K562 (cell line): ENCODE results near the gene ARHGAP24. TPM values are rescaled to one million over a fixed set of nuclear protein-coding genes. Genes with fewer than 3 reads are reported as not detected.

Experiments
- ATAC-seq: fragments of 200-7000 bp; cut with Tn5 transposase; 3 replicates; pipeline ENCODE4 v1.9.1; 2020; ENCODE audit warnings: moderate library complexity
- BruUV-seq: library from RNA; stranded (reverse); fragments of 400-500 nt; replicated peaks from 2 replicates; lab custom pipeline; 2021; lab: Mats Ljungman, UMichigan
- CTCF ChIA-PET: fragments of 300-600 bp; formaldehyde crosslinking; extraction: SDS; loops from one replicate; lab custom pipeline; 2021; ENCODE audit warnings: low intra/inter-chr PET ratio; lab: Yijun Ruan, JAX
- POLR2A ChIA-PET: fragments of 300-600, 350-650 bp; sonication (Branson Sonifier 250); formaldehyde crosslinking; extraction: SDS; loops from one replicate; lab custom pipeline; 2021; ENCODE audit warnings: antibody characterized with exemption, inconsistent platforms; lab: Yijun Ruan, JAX
- DNase-seq, 4 experiments: peaks; one replicate each; pipeline versions ENCODE4 v3.0.0 to v3.0.0-alpha.2; 2011 to 2018; ENCODE audit warnings: low spot score in 3 of 4, mixed read lengths in 3 of 4; ENCODE audit errors: extremely low read depth in 1 of 4
- FAIRE-seq: peaks from 2 replicates; lab custom pipeline; 2011; peaks lifted over from hg19 to GRCh38; lab: Jason Lieb, UNC
- H2AFZ ChIP-seq: 2 replicates; pipeline ENCODE4 v1.6.0; 2011; ENCODE audit warnings: low read depth, low read length, control low read depth, inconsistent platforms
- H3K27ac ChIP-seq: fragments of 200-600 bp; 3 replicates; pipeline ENCODE4 v1.8.0; 2011; ENCODE audit warnings: low read depth, mild to moderate bottlenecking, control low read depth, inconsistent platforms, low read length, moderate library complexity, mixed read lengths; ENCODE audit errors: extremely low read depth
- H3K27me3 ChIP-seq, 2 experiments: fragments of 300-600 bp in 1 of 2; 2 replicates in 1 of 2; 3 replicates in 1 of 2; pipeline versions ENCODE4 v1.6.0 to v1.8.0; 2011; ENCODE audit warnings: inconsistent platforms in 2 of 2, low read length in 2 of 2, mild to moderate bottlenecking in 1 of 2, mixed read lengths in 1 of 2, moderate library complexity in 1 of 2; ENCODE audit not compliant: control insufficient read depth in 2 of 2, insufficient read depth in 2 of 2
- H3K36me3 ChIP-seq: fragments of 300-600 bp; 3 replicates; pipeline ENCODE4 v1.8.0; 2011; ENCODE audit warnings: mild to moderate bottlenecking, low read length, inconsistent platforms; ENCODE audit not compliant: control insufficient read depth, insufficient read depth
- H3K4me1 ChIP-seq, 2 experiments: fragments of 200-600 bp in 1 of 2; replicated peaks in 1 of 2; 2 replicates in 1 of 2; 3 replicates in 1 of 2; pipeline versions ENCODE4 v1.5.1 to v1.8.0; 2011; ENCODE audit warnings: inconsistent platforms in 2 of 2, low read length in 2 of 2, mild to moderate bottlenecking in 1 of 2, mixed read lengths in 1 of 2, moderate library complexity in 1 of 2; ENCODE audit not compliant: control insufficient read depth in 2 of 2, insufficient read depth in 2 of 2
- H3K4me2 ChIP-seq: 2 replicates; pipeline ENCODE4 v1.6.1; 2011; ENCODE audit warnings: low read length, control low read depth, inconsistent platforms, mixed read lengths; ENCODE audit not compliant: insufficient read depth
- H3K4me3 ChIP-seq: fragments of 200-600 bp; sonication (generic), shearing (Covaris generic); 2 replicates; pipeline ENCODE4 v1.5.1; 2016; ENCODE audit warnings: control low read depth, inconsistent platforms
- H3K79me2 ChIP-seq: fragments of 200-600 bp; 3 replicates; pipeline ENCODE4 v1.8.0; 2011; ENCODE audit warnings: low read length, inconsistent platforms; ENCODE audit not compliant: control insufficient read depth, insufficient read depth
- H3K9ac ChIP-seq, 2 experiments: 2 replicates each; pipeline versions ENCODE4 v1.6.0 to v1.6.1; 2011; ENCODE audit warnings: low read depth in 2 of 2, low read length in 2 of 2, control low read depth in 1 of 2, inconsistent platforms in 1 of 2, mild to moderate bottlenecking in 1 of 2, mixed read lengths in 1 of 2; ENCODE audit not compliant: insufficient read depth in 1 of 2
- H3K9me1 ChIP-seq: one replicate; pipeline ENCODE4 v1.6.0; 2011; ENCODE audit warnings: inconsistent platforms, mild to moderate bottlenecking, low read length, moderate library complexity; ENCODE audit not compliant: control insufficient read depth, insufficient read depth
- H3K9me3 ChIP-seq: replicated peaks from 2 replicates; pipeline ENCODE4 v1.5.1; 2011; ENCODE audit warnings: low read depth, low read length, inconsistent platforms; ENCODE audit not compliant: control insufficient read depth, insufficient read depth
- H4K20me1 ChIP-seq: replicated peaks from 2 replicates; pipeline ENCODE4 v1.6.1; 2011; ENCODE audit warnings: low read length, inconsistent platforms, mixed read lengths; ENCODE audit not compliant: control insufficient read depth, insufficient read depth
- ARID2 ChIP-seq: fragments of 450-650 bp; IDR thresholded peaks from 2 replicates; pipeline ENCODE4 v1.6.1; 2017; ENCODE audit warnings: antibody characterized with exemption, mild to moderate bottlenecking
- ARID3B ChIP-seq: fragments of 250-450 bp; sonication (Bioruptor Pico); IDR thresholded peaks from 2 replicates; pipeline ENCODE4 v1.4.0; 2020; ENCODE audit warnings: borderline replicate concordance
- CBX8 ChIP-seq: fragments of 200-600 bp; sonication (generic); IDR thresholded peaks from 2 replicates; pipeline ENCODE4 v1.6.1; 2012; ENCODE audit warnings: borderline replicate concordance, mixed run types, low read depth, mild to moderate bottlenecking, moderate library complexity, mixed read lengths, low read length, control low read depth, inconsistent platforms; ENCODE audit not compliant: poor library complexity, severe bottlenecking; ENCODE audit errors: extremely low read depth
- HLTF ChIP-seq: fragments of 450-650 bp; IDR thresholded peaks from 2 replicates; pipeline ENCODE4 v1.6.1; 2016
- IRF2 ChIP-seq: sonication (generic); formaldehyde crosslinking; IDR thresholded peaks from 2 replicates; pipeline ENCODE4 v1.8.1; 2022; ENCODE audit warnings: mild to moderate bottlenecking, missing genetic modification reagents
- PTRF ChIP-seq: fragments of 450-650 bp; IDR thresholded peaks from 2 replicates; pipeline ENCODE4 v1.6.1; 2016; ENCODE audit warnings: mild to moderate bottlenecking, missing genetic modification characterization, missing compliant biosample characterization
- VEZF1 ChIP-seq: fragments of 200-800 bp; sonication (Bioruptor generic); IDR thresholded peaks from 2 replicates; pipeline ENCODE4 v1.6.1; 2017; ENCODE audit warnings: missing genetic modification characterization, missing compliant biosample characterization
- ZNF224 ChIP-seq: sonication (generic); formaldehyde crosslinking; IDR thresholded peaks from 2 replicates; pipeline ENCODE4 v1.8.0; 2022; ENCODE audit warnings: mild to moderate bottlenecking, missing genetic modification reagents
- ZNF324 ChIP-seq: fragments of 250-450 bp; sonication (Bioruptor Pico); IDR thresholded peaks from 2 replicates; pipeline ENCODE4 v1.4.0; 2020; ENCODE audit warnings: mild to moderate bottlenecking
- WGBS: fragments of 100-300 bp; shearing (Covaris generic); methylation state at CpG from one replicate; pipeline ENCODE4 v1.1.6; 2016; ENCODE audit warnings: low coverage, mixed read lengths; ENCODE audit not compliant: insufficient coverage; ENCODE audit errors: missing lambda C conversion rate; 5-methylcytosine and 5-hydroxymethylcytosine counted together
- in situ Hi-C: fragments of 300-500 bp; cut with MboI; formaldehyde crosslinking; loops from 4 replicates; pipeline ENCODE4 v1.15.0; 2018; ENCODE audit warnings: inconsistent platforms, mixed read lengths
- intact Hi-C: fragments of 100-400 bp; cut with micrococcal nuclease; formaldehyde crosslinking; loops from 2 replicates; pipeline ENCODE4 v1.14.2; 2022
- polyA plus RNA-seq, 8 experiments: library from polyadenylated mRNA; depleted of rRNA in 4 of 8; stranded (reverse) in 5 of 8; unstranded in 3 of 8; fragments of >200 nt; fragmentation: Nextera tagmentation in 2 of 8; fragmentation: Illumina TruSeq in 1 of 8; extraction: Ambion mirVana in 2 of 8; extraction: Trizol in 1 of 8; gene quantifications; 2 replicates each; pipeline versions ENCODE4 v1.2.1 to v1.2.3, GENCODE V29; 2011 to 2014; ENCODE audit warnings: inconsistent platforms in 1 of 8, missing spikeins in 1 of 8
- total RNA-seq, 7 experiments: library from RNA; depleted of rRNA in 6 of 7; stranded (reverse); fragments of >200 nt in 6 of 7; fragmentation: Illumina TruSeq in 2 of 7; extraction: Trizol in 2 of 7; gene quantifications; 2 replicates each; pipeline versions ENCODE4 v1.2.1 to v1.2.3, GENCODE V29; 2011 to 2021; ENCODE audit warnings: low replicate concordance in 1 of 7
- TF ChIP-seq, protein P1 (sequence below): sonication (generic); formaldehyde crosslinking; IDR thresholded peaks from 2 replicates; pipeline ENCODE4 v1.8.0; 2022; ENCODE audit warnings: mild to moderate bottlenecking, missing genetic modification reagents, borderline replicate concordance

Gene ARHGAP24
- total and polyA plus RNA-seq, 9 of the 15 experiments (the other 6 are each of a cell fraction or from before 2014, with no cell fraction given) = 8.0 to 22.6 (median 14.0) TPM

DNA sequence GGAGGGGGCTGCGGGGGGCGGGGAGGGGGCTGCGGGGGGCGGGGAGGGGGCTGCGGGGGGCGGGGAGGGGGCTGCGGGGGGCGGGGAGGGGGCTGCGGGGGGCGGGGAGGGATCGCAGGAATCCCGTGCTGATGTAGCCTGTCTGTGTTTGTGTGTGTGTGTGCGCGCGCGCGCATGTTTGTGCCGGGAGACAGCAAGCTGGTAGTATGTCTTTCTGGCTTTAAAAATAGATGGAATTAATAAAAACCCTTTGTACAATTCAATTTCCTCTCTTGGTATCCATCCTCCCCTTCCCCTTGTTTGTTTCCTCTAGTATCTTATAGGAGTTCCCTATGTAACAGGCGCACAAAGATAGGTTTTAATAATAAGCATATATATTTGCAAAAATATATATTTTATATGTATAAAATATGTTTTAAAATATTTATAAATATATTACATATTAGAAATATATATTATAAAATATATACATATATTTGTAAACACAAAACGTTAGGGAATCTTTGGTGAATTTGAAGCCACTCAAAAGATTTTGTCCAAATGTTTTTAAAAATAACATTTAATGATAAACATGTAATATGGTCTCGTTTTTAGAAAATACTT, 782 bp downstream of the ARHGAP24 start:
- Histone ChIP-seq H3K4me3 (no peak overlapping the region), H3K79me2 (no peaks in the 10 kb centered on the region), H3K4me2 (no peak overlapping the region), H4K20me1 (no peaks in the 10 kb centered on the region), H3K9me1 (no peaks in the 10 kb centered on the region), H3K9ac (no peak overlapping the region), H3K4me1 (peaks cover 0 to 9% of the 10 kb centered on the region in 2 experiments; a peak in 3 of 5 replicates), H3K27me3 (peaks cover 0 to 3% of the 10 kb centered on the region in 2 experiments; a peak in 2 of 5 replicates), H3K27ac (no peak overlapping the region), H3K9me3 (no peaks in the 10 kb centered on the region), H3K36me3 (no peaks in the 10 kb centered on the region), H2AFZ (no peak overlapping the region)
- WGBS = 1% methylated on average over 9 of the region's 21 CpGs
- no peak for TF ChIP-seq HLTF
- peak; percentile 11; the same call in 1 of the 2 replicates for TF ChIP-seq VEZF1 (CRISPR knock-in tag)
- FAIRE-seq (no peak), ATAC-seq (no peak), DNase-seq (no peak)
- BruUV-seq = no TSS peak
- intact Hi-C loops = no loop called here
- in situ Hi-C loops = no loop called here
- ChIA-PET POLR2A (no interaction called here), CTCF (no interaction called here)

DNA sequence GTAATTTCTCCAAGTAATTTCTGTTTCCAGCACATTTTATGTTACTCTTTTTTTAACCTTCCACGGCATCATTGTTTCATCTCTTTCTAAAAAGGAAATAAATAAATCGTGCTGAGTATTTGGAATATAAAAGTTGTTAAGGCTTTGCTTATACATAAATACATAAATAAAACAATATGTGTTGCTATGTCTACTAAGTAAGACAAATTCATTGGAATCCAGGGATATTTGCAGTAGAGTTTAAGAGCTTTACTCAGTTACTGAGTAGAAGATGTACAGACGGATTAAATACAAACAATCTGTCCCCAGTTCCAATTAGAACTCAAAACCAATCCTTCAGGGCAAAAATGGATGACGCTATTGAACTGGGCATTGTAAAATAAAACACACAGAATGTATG, 1.4 kb downstream of the ARHGAP24 start:
- WGBS = 1% methylated on average over 4 of the region's 4 CpGs
- DNase-seq (no peak), FAIRE-seq (no peak), ATAC-seq (no peak)
- in situ Hi-C loops = no loop called here
- Histone ChIP-seq H3K36me3 (no peaks in the 10 kb centered on the region), H4K20me1 (no peaks in the 10 kb centered on the region), H3K79me2 (no peaks in the 10 kb centered on the region), H3K4me1 (peaks cover 0 to 9% of the 10 kb centered on the region in 2 experiments; a peak in 3 of 5 replicates), H2AFZ (no peak overlapping the region), H3K9me1 (no peaks in the 10 kb centered on the region), H3K4me3 (no peak overlapping the region), H3K4me2 (no peak overlapping the region), H3K27ac (no peak overlapping the region), H3K9ac (no peak overlapping the region), H3K9me3 (no peaks in the 10 kb centered on the region), H3K27me3 (peaks cover 0 to 3% of the 10 kb centered on the region in 2 experiments; a peak in 2 of 5 replicates)
- BruUV-seq = no TSS peak
- intact Hi-C loops = no loop called here
- ChIA-PET POLR2A (no interaction called here), CTCF (interaction anchor here (1.1 kb wide), 1 partner anchor 272 kb away, joined by 3 read pairs; no protein-coding TSS in a partner anchor)
- TF ChIP-seq, protein P1, sequence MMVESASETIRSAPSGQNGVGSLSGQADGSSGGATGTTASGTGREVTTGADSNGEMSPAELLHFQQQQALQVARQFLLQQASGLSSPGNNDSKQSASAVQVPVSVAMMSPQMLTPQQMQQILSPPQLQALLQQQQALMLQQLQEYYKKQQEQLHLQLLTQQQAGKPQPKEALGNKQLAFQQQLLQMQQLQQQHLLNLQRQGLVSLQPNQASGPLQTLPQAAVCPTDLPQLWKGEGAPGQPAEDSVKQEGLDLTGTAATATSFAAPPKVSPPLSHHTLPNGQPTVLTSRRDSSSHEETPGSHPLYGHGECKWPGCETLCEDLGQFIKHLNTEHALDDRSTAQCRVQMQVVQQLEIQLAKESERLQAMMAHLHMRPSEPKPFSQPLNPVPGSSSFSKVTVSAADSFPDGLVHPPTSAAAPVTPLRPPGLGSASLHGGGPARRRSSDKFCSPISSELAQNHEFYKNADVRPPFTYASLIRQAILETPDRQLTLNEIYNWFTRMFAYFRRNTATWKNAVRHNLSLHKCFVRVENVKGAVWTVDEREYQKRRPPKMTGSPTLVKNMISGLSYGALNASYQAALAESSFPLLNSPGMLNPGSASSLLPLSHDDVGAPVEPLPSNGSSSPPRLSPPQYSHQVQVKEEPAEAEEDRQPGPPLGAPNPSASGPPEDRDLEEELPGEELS (CRISPR knock-in tag) = no peak
- TF ChIP-seq IRF2 (CRISPR knock-in tag) = no peak
- TF ChIP-seq PTRF (tag) = no peak
- TF ChIP-seq ZNF224 (CRISPR knock-in tag) = no peak
- no peak for TF ChIP-seq ARID3B (CRISPR knock-in tag)
- peak; percentile 68 for TF ChIP-seq CBX8
- TF ChIP-seq ZNF324 (CRISPR knock-in tag) = no peak
- TF ChIP-seq ARID2 = no peak
